Left renal cortex interstitium (tissue), 4 donors: Measurements from ENCODE around the gene HDGF. TPM values are rescaled to one million over a fixed set of nuclear protein-coding genes. Genes with fewer than 3 reads are reported as not detected.

ENCODE experiments used
- DNase-seq, 4 donors: peaks; one replicate each; pipeline ENCODE4 v3.0.0-alpha.2; 2013; ENCODE audit warnings: low read depth in 4 of 4, low spot score in 2 of 4, missing footprints in 1 of 4
- polyA plus RNA-seq, 4 donors: library from polyadenylated mRNA; unstranded; fragments of 120-200 nt; gene quantifications; one replicate each; pipeline ENCODE4 v1.2.1, GENCODE V29; 2013; ENCODE audit not compliant: insufficient read length in 4 of 4

HDGF gene
- polyA plus RNA-seq = 100 to 1,000 TPM; 248 to 305 (median 272) TPM

- no peak for DNase-seq
Observed at GRCh38 chr1:156751451-156751756, at the start of gene HDGF. TSS of gene HDGF (minus strand) at chr1:156751675. CDS start at chr1:156751429, 246 bp downstream.

- no peak for DNase-seq
Observed at GRCh38 chr1:156797212-156797871, 45.9 kb upstream of the HDGF start.

- DNase-seq = no peak
Observed at GRCh38 chr1:156796340-156797097, 45.0 kb upstream of the HDGF start.

- no peak for DNase-seq
Observed at GRCh38 chr1:156795787-156796186, 44.3 kb upstream of the HDGF start.

- no peak for DNase-seq
Observed at GRCh38 chr1:156795374-156795733, 43.9 kb upstream of the HDGF start.

- DNase-seq = no peak
Observed at GRCh38 chr1:156794506-156795373, 43.3 kb upstream of the HDGF start.

GRCh38 chr1:156789621-156790318 is 38.3 kb upstream of the HDGF start:
- no peak for DNase-seq

GRCh38 chr1:156788136-156788535 is 36.7 kb upstream of the HDGF start:
- DNase-seq = no peak

GRCh38 chr1:156786640-156787039 is 35.2 kb upstream of the HDGF start:
- DNase-seq = no peak

- DNase-seq = no peak
Observed at GRCh38 chr1:156785458-156785857, 34.0 kb upstream of the HDGF start.

GRCh38 chr1:156781585-156782186 is 30.2 kb upstream of the HDGF start:
- no peak for DNase-seq

- DNase-seq = no peak
Observed at GRCh38 chr1:156777573-156777972, 26.1 kb upstream of the HDGF start.

- no peak for DNase-seq
Observed at GRCh38 chr1:156776942-156777341, 25.5 kb upstream of the HDGF start.

GRCh38 chr1:156775799-156776198 is 24.3 kb upstream of the HDGF start:
- DNase-seq = no peak

- DNase-seq = no peak
Observed at GRCh38 chr1:156773607-156774006, 22.1 kb upstream of the HDGF start.

GRCh38 chr1:156772728-156773497 is 21.4 kb upstream of the HDGF start:
- no peak for DNase-seq

GRCh38 chr1:156772222-156772621 is 20.7 kb upstream of the HDGF start:
- DNase-seq = no peak

- no peak for DNase-seq
Observed at GRCh38 chr1:156768610-156769295, 17.3 kb upstream of the HDGF start.
